ENCODE data around the gene SRSF11.

The SRSF11 gene

DNA sequence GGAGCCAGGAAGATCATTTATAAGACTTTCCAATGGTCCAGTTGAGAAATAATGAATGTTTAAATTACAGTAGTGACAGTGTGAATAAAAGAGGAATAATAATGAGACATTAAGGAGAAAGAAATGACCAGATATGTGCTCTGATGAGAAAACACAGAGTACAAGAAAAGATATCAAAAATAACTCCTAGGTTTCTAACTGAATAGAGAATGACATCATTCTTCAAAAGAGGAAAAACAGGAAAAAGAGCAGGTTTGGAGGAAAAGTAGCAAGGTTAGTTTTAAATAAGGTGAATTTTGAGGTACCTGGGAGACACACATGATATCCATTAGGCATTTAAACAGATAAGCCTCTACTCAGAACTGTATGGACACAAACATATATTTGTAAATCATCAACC lies 78.3 kb downstream of the SRSF11 start:
- in situ Hi-C loops (cut with MboI; ENCODE audit: low sequenced_read_pairs): no loop called here

Data from hTERT RPE-1 (cell line).